ENCODE measurements around the gene PANX2. TPM values are rescaled to one million over a fixed set of nuclear protein-coding genes. Genes with fewer than 3 reads are reported as not detected.
A peak's percentile ranks its signal among the peaks of the same experiment; 100 is the strongest.

The PANX2 gene
- total and polyA plus RNA-seq, 2 of the 4 experiments (the other 2 are of a cell fraction), result 0.18 to 1.7 TPM

DNA sequence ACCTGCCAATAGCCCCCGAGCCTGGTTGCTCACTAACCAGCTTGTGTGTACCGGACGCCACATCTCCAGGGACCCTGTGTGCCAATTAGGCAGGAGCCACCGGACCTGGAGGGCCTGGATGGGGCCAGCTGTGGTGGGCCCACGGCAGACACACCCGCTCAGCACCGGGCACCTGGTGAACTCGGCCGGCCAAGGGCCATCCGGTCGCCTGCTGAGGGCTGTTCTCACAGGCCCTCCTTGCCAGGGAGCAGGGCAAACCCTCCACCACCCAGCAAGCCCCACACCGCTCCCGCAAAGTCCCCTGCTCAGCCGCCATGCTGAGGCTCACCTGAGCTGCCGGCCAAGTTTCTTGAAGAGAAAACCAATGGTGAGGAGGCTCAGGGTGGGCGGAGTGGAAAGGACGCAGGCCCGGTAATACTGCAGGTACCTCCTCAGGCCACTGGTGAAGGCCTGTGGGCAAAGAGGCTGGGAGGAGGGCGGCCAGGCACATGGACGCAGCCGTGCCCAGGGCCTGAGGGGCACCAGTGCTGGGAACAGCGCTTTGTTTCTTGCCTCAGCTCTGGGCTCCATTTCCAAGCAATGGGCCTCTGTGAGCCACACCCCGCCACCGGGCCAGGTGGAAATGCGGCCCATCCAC is 57.2 kb downstream of the PANX2 start:
- Histone ChIP-seq H2BK15ac (ENCODE audit: low read depth, low read length) (no peak overlapping the region), H2AFZ (replicated peaks; ENCODE audit: low read length, poor library complexity) (no peak overlapping the region), H4K5ac (ENCODE audit: low read depth, low read length) (no peak overlapping the region), H3K27me3 (ENCODE audit: control insufficient read depth, insufficient read depth, low read length) (no peaks in the 10 kb centered on the region), H2BK20ac (ENCODE audit: low read depth, low read length) (no peak overlapping the region), H3K79me1 (ENCODE audit: low read depth in 1 of 2, low read length in 2 of 2) (peaks cover 0 to 18% of the 10 kb centered on the region in 2 experiments; a peak in 1 of 4 replicates), H2BK120ac (ENCODE audit: low read depth, low read length) (no peak overlapping the region), H4K91ac (ENCODE audit: insufficient read depth, low read depth, low read length) (no peak overlapping the region), H3K4me3 (ENCODE audit: insufficient read depth, low read depth, low read length) (no peak overlapping the region), H3K36me3 (ENCODE audit: control insufficient read depth, insufficient read depth, low read length) (peaks cover 51% of the 10 kb centered on the region), H3K9me1 (ENCODE audit: insufficient read depth, low read length) (peaks cover 3% of the 10 kb centered on the region; the same call in 1 of the 2 replicates), H3K4ac (ENCODE audit: low read depth, low read length) (no peak overlapping the region), H3K4me1 (ENCODE audit: control insufficient read depth, insufficient read depth, low read length) (no peaks in the 10 kb centered on the region), H3K9me3 (ENCODE audit: control insufficient read depth, insufficient read depth, low read length) (no peaks in the 10 kb centered on the region), H3K56ac (ENCODE audit: extremely low read depth, insufficient read depth, low read length) (no peak overlapping the region), H3K9ac (ENCODE audit: low read depth, low read length) (no peak overlapping the region), H3K18ac (ENCODE audit: low read depth, low read length) (no peak overlapping the region), H2AK5ac (ENCODE audit: low read depth, low read length) (no peak overlapping the region), H4K8ac (ENCODE audit: low read depth in 2 of 2, low read length in 2 of 2) (no peak overlapping the region), H4K20me1 (ENCODE audit: insufficient read depth, low read length) (no peaks in the 10 kb centered on the region; the same call in 1 of the 2 replicates), H3K27ac (ENCODE audit: insufficient read depth, low read length) (no peak overlapping the region), H2AK9ac (replicated peaks; ENCODE audit: low read depth, low read length, poor library complexity) (peak overlapping the region; percentile 28), H2BK5ac (ENCODE audit: low read depth, low read length, poor library complexity, severe bottlenecking) (no peak overlapping the region), H3K14ac (replicated peaks; ENCODE audit: low read depth, low read length) (no peak overlapping the region), H3K23ac (ENCODE audit: low read depth, low read length) (no peak overlapping the region), H3K4me2 (ENCODE audit: low read depth, low read length) (no peak overlapping the region)
- CTCF ChIA-PET, result interaction anchor here (1.6 kb wide), 1 partner anchor 13 kb away, joined by 4 read pairs; no protein-coding TSS in a partner anchor
- DNase-seq (no peak), ATAC-seq (ENCODE audit: low read depth) (no peak)
- intact Hi-C loops (cut with micrococcal nuclease), result no loop called here
- 100% methylated on average over 3 of the region's 25 CpGs; no CpG with 5 or more reads in 1 of the 2 experiments for WGBS, 2 experiments (ENCODE audit: extremely low coverage in 2 of 2, insufficient read length in 1 of 2)
- in situ Hi-C loops (cut with MboI; ENCODE audit: low sequenced_read_pairs), result no loop called here
- POLR2A ChIA-PET (ENCODE audit: unreplicated experiment), result no interaction called here
- BruUV-seq (replicated peaks), result no TSS peak
- dilution Hi-C loops (cut with HindIII; ENCODE audit: low sequenced_read_pairs, unreplicated experiment), result no loop called here
- TF ChIP-seq, protein P1, sequence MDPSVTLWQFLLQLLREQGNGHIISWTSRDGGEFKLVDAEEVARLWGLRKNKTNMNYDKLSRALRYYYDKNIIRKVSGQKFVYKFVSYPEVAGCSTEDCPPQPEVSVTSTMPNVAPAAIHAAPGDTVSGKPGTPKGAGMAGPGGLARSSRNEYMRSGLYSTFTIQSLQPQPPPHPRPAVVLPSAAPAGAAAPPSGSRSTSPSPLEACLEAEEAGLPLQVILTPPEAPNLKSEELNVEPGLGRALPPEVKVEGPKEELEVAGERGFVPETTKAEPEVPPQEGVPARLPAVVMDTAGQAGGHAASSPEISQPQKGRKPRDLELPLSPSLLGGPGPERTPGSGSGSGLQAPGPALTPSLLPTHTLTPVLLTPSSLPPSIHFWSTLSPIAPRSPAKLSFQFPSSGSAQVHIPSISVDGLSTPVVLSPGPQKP (IDR thresholded peaks at IDR 0.05; ENCODE audit: borderline replicate concordance, low read depth, low read length), result no peak

Measured in IMR-90 (cell line).